GM12872 (cell line): ENCODE data around the gene GRB10.

ENCODE experiments used
- TF ChIP-seq, protein P1 (sequence below): IDR thresholded peaks from 3 replicates; pipeline ENCODE4 v1.5.1; 2011; ENCODE audit warnings: low read depth, mild to moderate bottlenecking, low read length, moderate library complexity; ENCODE audit not compliant: insufficient read depth

The GRB10 gene

DNA sequence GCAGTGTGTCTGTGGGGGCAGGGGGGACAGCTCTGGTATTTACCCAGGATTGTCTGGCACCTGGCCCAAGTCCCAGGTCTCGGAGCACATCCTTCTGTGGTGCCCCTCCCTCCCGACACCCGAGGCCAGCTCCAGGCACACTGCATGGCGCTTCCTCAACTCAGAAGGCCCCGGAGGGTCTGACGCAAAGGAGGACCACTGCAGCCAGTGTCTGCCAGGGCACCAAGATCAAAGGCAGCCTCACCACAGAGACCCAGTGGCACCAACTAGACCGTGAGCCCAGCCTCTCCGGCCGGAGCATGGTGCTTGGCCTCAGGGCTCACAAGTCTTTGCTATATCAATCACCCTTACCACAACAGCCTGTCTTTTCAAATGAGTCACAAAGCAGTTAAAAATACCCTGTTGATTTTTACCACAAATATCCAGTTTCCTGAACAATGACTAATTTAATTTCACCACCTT, 118.2 kb downstream of the GRB10 start:
- TF ChIP-seq, protein P1, sequence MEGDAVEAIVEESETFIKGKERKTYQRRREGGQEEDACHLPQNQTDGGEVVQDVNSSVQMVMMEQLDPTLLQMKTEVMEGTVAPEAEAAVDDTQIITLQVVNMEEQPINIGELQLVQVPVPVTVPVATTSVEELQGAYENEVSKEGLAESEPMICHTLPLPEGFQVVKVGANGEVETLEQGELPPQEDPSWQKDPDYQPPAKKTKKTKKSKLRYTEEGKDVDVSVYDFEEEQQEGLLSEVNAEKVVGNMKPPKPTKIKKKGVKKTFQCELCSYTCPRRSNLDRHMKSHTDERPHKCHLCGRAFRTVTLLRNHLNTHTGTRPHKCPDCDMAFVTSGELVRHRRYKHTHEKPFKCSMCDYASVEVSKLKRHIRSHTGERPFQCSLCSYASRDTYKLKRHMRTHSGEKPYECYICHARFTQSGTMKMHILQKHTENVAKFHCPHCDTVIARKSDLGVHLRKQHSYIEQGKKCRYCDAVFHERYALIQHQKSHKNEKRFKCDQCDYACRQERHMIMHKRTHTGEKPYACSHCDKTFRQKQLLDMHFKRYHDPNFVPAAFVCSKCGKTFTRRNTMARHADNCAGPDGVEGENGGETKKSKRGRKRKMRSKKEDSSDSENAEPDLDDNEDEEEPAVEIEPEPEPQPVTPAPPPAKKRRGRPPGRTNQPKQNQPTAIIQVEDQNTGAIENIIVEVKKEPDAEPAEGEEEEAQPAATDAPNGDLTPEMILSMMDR, result no peak

DNA sequence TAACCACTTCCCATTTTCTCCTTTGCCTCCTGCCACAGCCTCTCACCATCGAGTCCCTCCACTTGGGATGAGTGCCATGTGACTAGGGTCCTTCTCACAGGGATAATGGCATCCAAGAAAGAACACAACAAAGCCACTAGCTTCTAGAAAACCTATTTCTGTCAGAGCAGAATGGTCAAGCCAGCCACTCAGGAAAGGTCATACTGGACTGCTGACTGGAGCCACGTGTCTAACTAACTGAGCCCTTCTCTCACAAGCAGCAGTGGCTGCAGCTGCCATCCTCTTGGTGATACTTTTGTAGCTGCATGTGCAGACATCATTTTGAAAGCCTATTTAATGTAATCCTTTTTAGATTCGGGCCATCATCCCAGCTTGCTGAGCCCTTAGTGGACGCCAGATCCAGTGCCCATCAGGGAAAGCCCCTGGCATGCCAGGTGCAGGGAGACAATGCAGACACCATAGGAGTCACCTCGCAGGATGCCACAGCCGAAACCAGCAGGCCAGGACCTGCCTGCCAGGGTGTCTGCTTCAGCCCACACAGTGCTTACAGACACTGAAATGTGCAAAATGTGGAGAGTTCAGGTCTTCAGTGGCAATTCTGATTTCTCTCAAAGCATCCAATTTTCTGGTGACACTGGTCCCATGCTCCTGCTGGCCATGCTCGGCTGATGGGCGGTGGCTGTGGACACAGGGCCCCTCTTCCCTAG, 119.1 kb downstream of the GRB10 start:
- TF ChIP-seq, protein P1, result no peak

DNA sequence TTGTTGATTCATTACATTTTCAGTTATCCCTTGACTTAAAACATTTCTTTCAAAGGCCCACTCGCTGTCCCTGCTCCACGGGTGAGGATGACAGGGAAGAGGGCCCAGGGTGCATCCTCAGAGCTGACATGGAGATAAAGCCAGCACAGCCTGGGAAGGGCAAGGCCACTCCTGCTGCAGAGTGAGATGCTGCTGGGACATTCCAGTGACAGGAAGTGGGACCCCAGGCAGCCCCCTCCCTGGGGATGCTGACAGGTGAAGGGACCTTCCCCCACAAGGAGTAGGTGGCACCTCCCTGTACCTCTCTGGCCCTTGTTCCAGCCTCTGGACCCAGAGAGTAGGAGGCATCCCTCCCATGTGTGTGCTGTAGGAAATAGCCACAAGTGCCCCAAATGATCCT, 119.7 kb downstream of the GRB10 start:
- TF ChIP-seq, protein P1, result no peak

DNA sequence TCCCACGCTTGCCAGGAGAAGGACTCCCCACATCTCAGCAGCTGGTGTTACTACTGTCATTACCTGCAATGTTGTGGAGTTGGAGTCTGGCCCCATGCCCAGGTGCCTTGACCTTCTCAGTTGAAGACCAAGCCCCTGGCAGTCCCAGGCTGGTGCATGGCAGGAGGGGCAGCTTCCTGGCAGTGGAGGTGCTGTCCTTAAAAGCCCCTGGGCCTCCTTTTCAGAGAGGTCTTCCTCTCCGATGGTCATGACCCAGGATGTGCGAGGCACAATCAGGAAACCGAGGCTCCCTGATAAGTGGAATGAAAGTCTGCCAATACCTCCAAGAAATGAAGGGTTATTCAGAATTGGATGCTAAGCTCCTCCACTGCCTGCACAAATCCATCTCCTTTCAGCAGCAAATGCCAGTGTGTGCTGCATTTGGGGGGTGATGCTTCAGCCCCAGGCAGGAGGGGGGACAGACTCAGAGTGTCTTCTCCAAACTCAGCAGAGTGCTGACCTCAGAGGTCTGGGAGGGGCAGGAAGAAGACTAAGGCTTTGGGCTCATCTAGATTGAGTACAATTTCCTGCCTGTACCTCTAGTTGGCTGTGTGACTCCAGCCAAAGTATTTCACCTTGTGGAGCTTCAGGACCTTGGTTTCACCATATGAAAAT, 120.5 kb downstream of the GRB10 start:
- TF ChIP-seq, protein P1, result no peak

DNA sequence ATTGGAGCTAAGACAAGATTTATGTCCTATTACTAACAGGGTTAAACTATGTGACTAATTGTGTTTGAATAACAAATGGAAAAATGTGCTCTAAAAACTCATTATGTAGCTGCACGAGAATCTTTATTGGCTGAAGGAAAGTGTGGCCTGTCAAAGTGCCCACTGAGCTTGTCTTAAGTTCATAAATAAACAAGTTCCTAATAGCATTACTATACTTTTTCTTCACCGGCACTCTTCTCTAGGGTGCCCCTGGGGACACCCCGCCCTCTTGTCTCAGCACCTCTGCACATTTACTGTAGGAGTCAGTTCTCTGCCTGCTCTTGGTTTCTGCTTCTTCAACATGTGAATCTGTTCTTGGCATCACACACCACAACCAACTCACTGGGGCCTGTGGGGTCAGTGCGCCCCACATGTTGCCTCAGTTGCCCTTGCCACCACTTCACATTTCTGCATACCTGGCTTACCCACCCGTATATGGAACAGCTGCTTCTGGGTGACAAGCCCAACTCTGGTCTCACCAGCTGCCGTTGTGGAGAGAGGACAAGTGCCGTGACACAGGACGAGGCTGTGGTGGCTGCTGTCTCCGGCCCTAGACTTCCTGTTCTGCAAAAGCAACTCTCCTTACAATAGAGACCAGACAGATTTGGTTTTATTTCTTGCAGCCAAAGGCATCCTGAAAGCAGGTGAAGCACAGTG, 121.2 kb downstream of the GRB10 start:
- TF ChIP-seq, protein P1, result no peak

DNA sequence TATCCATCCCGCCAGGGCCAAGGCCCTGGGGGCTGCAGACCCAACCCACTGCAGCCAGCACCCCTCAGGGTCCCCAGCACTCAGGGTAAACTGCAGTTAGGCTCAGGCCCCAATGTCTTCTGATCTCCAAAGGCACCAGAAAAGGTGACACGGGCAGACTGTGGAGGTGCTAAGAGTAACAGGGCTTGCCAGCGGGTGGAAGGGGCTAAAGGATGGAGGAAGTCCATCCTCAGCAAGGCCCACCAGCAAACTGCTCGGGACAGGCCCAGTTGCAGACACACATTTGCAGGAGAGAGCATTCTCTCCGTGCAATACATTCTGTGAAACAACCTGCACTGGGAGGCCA, 121.9 kb downstream of the GRB10 start:
- TF ChIP-seq, protein P1, result no peak

DNA sequence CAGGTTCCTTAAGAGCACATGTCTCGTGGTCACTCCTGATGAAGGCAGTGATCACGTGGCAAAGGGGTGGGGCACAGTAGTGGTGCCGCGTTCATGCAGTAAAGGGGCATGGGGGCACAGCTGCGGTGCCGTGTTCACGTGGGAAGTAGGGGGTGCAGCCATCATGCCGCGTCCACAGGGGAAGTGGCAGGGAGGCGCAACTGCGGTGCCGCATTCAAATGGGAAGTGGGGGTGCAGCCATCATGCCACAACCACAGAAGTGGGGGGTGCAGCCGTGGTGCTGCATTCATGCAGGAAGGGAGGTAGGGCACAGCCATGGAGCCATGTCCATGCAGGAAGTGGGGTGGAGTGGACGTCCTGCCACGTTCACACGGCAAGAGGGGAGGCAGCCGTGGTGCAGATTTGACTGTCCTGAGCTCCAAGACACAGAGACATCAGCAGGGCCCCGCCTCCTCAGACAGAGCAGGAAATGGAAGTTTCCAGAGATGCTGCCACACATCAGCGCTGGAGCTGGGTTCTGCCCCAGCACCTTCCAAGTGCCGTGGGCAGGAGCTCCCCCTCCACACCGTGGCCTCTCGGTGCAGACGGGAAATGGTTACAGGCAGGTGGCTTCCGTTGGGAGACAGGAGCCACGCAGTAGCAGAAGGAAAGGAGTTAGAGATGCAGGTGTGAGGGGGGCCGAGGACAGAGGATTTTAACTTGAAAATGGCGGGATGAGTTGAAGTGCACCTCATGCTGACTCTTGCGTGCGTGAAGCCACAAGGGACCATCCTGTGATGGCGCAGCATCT, 122.5 kb downstream of the GRB10 start:
- TF ChIP-seq, protein P1, result no peak
